ENCODE results near the gene PLXND1. TPM values are rescaled to one million over a fixed set of nuclear protein-coding genes. Genes with fewer than 3 reads are reported as not detected.
A peak's percentile ranks its signal among the peaks of the same experiment; 100 is the strongest.

Gene PLXND1
- total RNA-seq, 1 donor from 2014 or later: 9.0 TPM

DNA sequence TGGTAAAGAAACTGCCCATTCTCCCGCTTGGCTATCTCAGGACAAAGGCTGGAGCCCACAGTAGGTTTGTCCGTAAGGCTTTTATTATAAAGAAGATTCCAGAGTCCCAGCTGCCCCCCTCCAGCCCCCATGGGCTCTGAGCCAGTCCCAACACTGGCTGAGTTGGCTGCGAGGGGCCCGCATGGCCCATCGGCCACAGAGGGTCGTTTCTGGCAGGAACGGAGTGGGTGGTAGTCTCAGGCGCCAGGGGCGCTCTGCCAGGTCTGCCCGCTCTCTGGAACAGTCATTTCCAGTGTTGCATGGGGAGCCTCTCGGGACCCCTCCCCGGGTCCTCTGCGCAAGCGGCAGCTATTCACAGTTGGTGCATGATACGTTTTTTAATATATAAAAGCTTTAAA, 51.3 kb downstream of the PLXND1 start:
- H3K4me3 ChIP-seq: no peak overlapping the region
- Mint-ChIP-seq H3K27me3 (ENCODE audit: insufficient read depth, low read depth) (peaks cover 12% of the 10 kb centered on the region), H3K36me3 (no peaks in the 10 kb centered on the region), H3K4me1 (peaks cover 55% of the 10 kb centered on the region), H3K27ac (peak overlapping the region; percentile 79), H3K4me3 (no peak overlapping the region), H3K9me3 (no peaks in the 10 kb centered on the region)
- H4K20me1 ChIP-seq (ENCODE audit: low read depth): no peaks in the 10 kb centered on the region
- no peak overlapping the region for H3K27ac ChIP-seq
- peak overlapping the region; percentile 6 for H3K4me2 ChIP-seq
- H3K79me2 ChIP-seq (ENCODE audit: low read depth): no peaks in the 10 kb centered on the region
- no peaks in the 10 kb centered on the region for H3K9me3 ChIP-seq (ENCODE audit: low read depth)
- no peak overlapping the region for H3K9ac ChIP-seq
- DNase-seq (ENCODE audit: low spot score): no peak
- no peak overlapping the region for H2AFZ ChIP-seq (replicated peaks)
- TF ChIP-seq EZH2 (IDR thresholded peaks at IDR 0.05) (no peak), EZH2phosphoT487 (IDR thresholded peaks at IDR 0.05) (no peak)
- TF ChIP-seq, protein P1, sequence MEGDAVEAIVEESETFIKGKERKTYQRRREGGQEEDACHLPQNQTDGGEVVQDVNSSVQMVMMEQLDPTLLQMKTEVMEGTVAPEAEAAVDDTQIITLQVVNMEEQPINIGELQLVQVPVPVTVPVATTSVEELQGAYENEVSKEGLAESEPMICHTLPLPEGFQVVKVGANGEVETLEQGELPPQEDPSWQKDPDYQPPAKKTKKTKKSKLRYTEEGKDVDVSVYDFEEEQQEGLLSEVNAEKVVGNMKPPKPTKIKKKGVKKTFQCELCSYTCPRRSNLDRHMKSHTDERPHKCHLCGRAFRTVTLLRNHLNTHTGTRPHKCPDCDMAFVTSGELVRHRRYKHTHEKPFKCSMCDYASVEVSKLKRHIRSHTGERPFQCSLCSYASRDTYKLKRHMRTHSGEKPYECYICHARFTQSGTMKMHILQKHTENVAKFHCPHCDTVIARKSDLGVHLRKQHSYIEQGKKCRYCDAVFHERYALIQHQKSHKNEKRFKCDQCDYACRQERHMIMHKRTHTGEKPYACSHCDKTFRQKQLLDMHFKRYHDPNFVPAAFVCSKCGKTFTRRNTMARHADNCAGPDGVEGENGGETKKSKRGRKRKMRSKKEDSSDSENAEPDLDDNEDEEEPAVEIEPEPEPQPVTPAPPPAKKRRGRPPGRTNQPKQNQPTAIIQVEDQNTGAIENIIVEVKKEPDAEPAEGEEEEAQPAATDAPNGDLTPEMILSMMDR (IDR thresholded peaks at IDR 0.05): no peak
- H3K36me3 ChIP-seq: no peaks in the 10 kb centered on the region
- H3K4me1 ChIP-seq: peaks cover 42% of the 10 kb centered on the region
- peaks cover 9% of the 10 kb centered on the region for H3F3A ChIP-seq (ENCODE audit: low read depth)
- H3K27me3 ChIP-seq: no peaks in the 10 kb centered on the region

DNA sequence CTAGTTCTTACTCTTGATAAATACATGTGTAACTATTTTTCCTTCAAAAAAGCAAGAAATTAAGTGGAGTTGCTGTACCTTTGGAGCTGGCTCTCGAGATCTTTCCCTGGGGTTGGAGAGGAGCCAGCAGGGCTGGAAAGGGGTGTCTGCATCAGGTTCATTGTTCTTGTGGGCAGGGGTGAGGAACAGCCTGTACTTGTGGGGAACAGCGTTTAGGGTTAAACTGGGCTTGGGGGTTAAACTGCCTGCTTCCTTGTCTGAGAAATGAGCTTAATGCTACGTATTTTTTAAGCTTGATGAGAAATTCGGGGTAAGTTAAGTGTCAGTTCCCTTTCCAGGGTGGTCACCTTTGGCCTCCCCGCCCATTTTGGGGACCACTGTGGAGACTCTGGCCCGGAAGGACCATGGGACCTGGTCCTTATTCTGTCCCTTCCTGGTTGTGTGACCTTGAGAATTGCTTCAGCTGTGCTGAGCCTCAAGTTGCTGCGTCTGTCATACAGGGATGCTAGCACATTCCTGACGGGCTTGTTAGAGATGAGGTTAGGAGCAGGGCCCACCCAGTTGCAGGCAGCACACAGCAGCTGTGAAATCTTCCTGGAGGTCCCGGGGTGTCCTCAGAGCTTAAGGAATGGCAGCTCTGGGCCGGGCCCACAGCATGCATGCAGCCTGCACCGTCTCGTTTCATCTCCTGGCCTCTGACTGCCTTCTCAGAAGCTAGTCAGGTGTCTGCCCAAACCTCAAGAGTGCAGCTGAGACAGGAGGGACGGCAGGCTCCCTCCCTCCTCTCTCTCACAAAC, 51.9 kb downstream of the PLXND1 start:
- no peak overlapping the region for H3K27ac ChIP-seq
- Mint-ChIP-seq H3K27ac (peak overlapping the region; percentile 79), H3K27me3 (ENCODE audit: insufficient read depth, low read depth) (peaks cover 12% of the 10 kb centered on the region), H3K9me3 (no peaks in the 10 kb centered on the region), H3K4me3 (no peak overlapping the region), H3K4me1 (peaks cover 55% of the 10 kb centered on the region), H3K36me3 (no peaks in the 10 kb centered on the region)
- H3K27me3 ChIP-seq: no peaks in the 10 kb centered on the region
- H3K79me2 ChIP-seq (ENCODE audit: low read depth): no peaks in the 10 kb centered on the region
- DNase-seq (ENCODE audit: low spot score): peak; percentile 39
- H3K4me3 ChIP-seq: no peak overlapping the region
- H4K20me1 ChIP-seq (ENCODE audit: low read depth): no peaks in the 10 kb centered on the region
- no peaks in the 10 kb centered on the region for H3K36me3 ChIP-seq
- H3K9ac ChIP-seq: no peak overlapping the region
- TF ChIP-seq, protein P1 (IDR thresholded peaks at IDR 0.05): no peak
- TF ChIP-seq EZH2 (IDR thresholded peaks at IDR 0.05): no peak
- TF ChIP-seq EZH2phosphoT487 (IDR thresholded peaks at IDR 0.05): no peak
- peak overlapping the region; percentile 6 for H3K4me2 ChIP-seq
- no peak overlapping the region for H2AFZ ChIP-seq (replicated peaks)
- peaks cover 9% of the 10 kb centered on the region for H3F3A ChIP-seq (ENCODE audit: low read depth)
- H3K9me3 ChIP-seq (ENCODE audit: low read depth): no peaks in the 10 kb centered on the region
- H3K4me1 ChIP-seq: peaks cover 42% of the 10 kb centered on the region

DNA sequence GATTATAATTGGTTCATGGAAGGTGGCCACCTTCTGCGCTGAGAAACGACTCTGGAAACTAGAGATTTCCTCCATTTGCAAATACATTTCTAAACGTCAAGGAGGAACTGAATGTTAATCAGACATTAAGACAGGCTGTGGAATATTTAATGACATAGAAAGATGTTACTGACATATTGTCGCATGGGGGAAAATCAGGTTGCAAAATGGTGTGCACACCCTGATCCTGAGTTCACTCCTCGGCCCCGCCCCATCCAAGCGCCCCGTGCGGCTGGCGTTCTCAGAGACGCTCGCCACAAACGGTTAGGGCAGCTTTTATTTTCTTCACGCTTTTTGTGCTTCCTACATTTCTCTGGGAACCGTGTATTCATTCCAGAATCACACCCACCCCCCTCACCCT, 52.8 kb downstream of the PLXND1 start:
- H3K4me3 ChIP-seq: no peak overlapping the region
- H3K27ac Mint-ChIP-seq: no peak overlapping the region

More for the DNA sequence above, 52.8 kb downstream of the PLXND1 start:
- H3F3A ChIP-seq (ENCODE audit: low read depth): peaks cover 9% of the 10 kb centered on the region
- no peak for DNase-seq (ENCODE audit: low spot score)
- Mint-ChIP-seq H3K9me3 (no peaks in the 10 kb centered on the region), H3K27me3 (ENCODE audit: insufficient read depth, low read depth) (peaks cover 12% of the 10 kb centered on the region), H3K4me1 (peaks cover 55% of the 10 kb centered on the region), H3K4me3 (no peak overlapping the region), H3K36me3 (no peaks in the 10 kb centered on the region)
- H3K27ac ChIP-seq: no peak overlapping the region
- no peaks in the 10 kb centered on the region for H4K20me1 ChIP-seq (ENCODE audit: low read depth)
- no peaks in the 10 kb centered on the region for H3K79me2 ChIP-seq (ENCODE audit: low read depth)
- H3K9me3 ChIP-seq (ENCODE audit: low read depth): no peaks in the 10 kb centered on the region
- no peaks in the 10 kb centered on the region for H3K27me3 ChIP-seq
- H3K4me1 ChIP-seq: peaks cover 42% of the 10 kb centered on the region
- no peak overlapping the region for H2AFZ ChIP-seq (replicated peaks)
- no peak overlapping the region for H3K4me2 ChIP-seq
- H3K36me3 ChIP-seq: no peaks in the 10 kb centered on the region
- TF ChIP-seq EZH2 (IDR thresholded peaks at IDR 0.05) (no peak), EZH2phosphoT487 (IDR thresholded peaks at IDR 0.05) (no peak)
- TF ChIP-seq, protein P1 (IDR thresholded peaks at IDR 0.05): no peak
- no peak overlapping the region for H3K9ac ChIP-seq

Data from neural progenitor cell (in vitro differentiated cells).